GM12878 (cell line): ENCODE measurements around the gene CTNNA2. TPM values are rescaled to one million over a fixed set of nuclear protein-coding genes. Genes with fewer than 3 reads are reported as not detected.

Experiments
- ATAC-seq: fragments of 200-7000 bp; cut with Tn5 transposase; 3 replicates; pipeline ENCODE4 v1.9.1; 2020; ENCODE audit warnings: mild to moderate bottlenecking, moderate library complexity
- BruUV-seq: library from RNA; stranded (reverse); fragments of 400-500 nt; replicated peaks from 2 replicates; lab custom pipeline; 2021; lab: Mats Ljungman, UMichigan
- CTCF ChIA-PET: fragments of 300-600 bp; sonication (Branson Sonifier 250); formaldehyde crosslinking; extraction: SDS; loops from one replicate; lab custom pipeline; 2021; ENCODE audit warnings: inconsistent platforms; lab: Yijun Ruan, JAX
- POLR2A ChIA-PET: fragments of 350-600 bp; formaldehyde crosslinking; extraction: SDS; loops from one replicate; lab custom pipeline; 2021; ENCODE audit warnings: inconsistent platforms; lab: Charles Lee
- RAD21 ChIA-PET: fragments of 300-600 bp; sonication (Branson Sonifier 250); formaldehyde crosslinking; loops from one replicate; lab custom pipeline; 2023; ENCODE audit warnings: antibody characterized with exemption; ENCODE audit not compliant: unreplicated experiment; lab: Charles Lee
- SMC1A ChIA-PET: fragments of 300-600 bp; sonication (Branson Sonifier 250); formaldehyde crosslinking; loops from one replicate; lab custom pipeline; 2023; ENCODE audit not compliant: unreplicated experiment, uncharacterized antibody; lab: Charles Lee
- DNase-seq: peaks from one replicate; pipeline ENCODE4 v3.0.0-alpha.2; 2011; ENCODE audit warnings: low read depth, low spot score
- FAIRE-seq: peaks from 3 replicates; lab custom pipeline; 2011; peaks lifted over from hg19 to GRCh38; lab: Jason Lieb, UNC
- H2AFZ ChIP-seq: 2 replicates; pipeline ENCODE4 v1.6.0; 2011; ENCODE audit warnings: low read depth, low read length, control low read depth; ENCODE audit not compliant: control insufficient read depth
- H3K27ac ChIP-seq: 2 replicates; pipeline ENCODE4 v1.5.1; 2011; ENCODE audit warnings: control low read depth; ENCODE audit not compliant: control insufficient read depth, insufficient read depth
- H3K27me3 ChIP-seq, 2 experiments: replicated peaks in 1 of 2; 2 replicates each; pipeline versions ENCODE4 v1.6.0 to v1.6.1; 2011; ENCODE audit warnings: low read length in 1 of 2; ENCODE audit not compliant: control insufficient read depth in 2 of 2, insufficient read depth in 2 of 2
- H3K36me3 ChIP-seq, 2 experiments: 2 replicates each; pipeline ENCODE4 v1.5.1; 2011; ENCODE audit warnings: low read length in 1 of 2; ENCODE audit not compliant: control insufficient read depth in 2 of 2, insufficient read depth in 2 of 2
- H3K4me1 ChIP-seq: 2 replicates; pipeline ENCODE4 v1.6.1; 2011; ENCODE audit warnings: mild to moderate bottlenecking, low read length, moderate library complexity, mixed read lengths; ENCODE audit not compliant: control insufficient read depth, insufficient read depth
- H3K4me2 ChIP-seq: 2 replicates; pipeline ENCODE4 v1.6.0; 2011; ENCODE audit warnings: control low read depth; ENCODE audit not compliant: control insufficient read depth, insufficient read depth
- H3K4me3 ChIP-seq: fragments of 200-600 bp; sonication (generic); 2 replicates; pipeline ENCODE4 v1.5.1; 2016
- H3K79me2 ChIP-seq: 2 replicates; pipeline ENCODE4 v1.6.0; 2011; ENCODE audit warnings: low read length; ENCODE audit not compliant: control insufficient read depth, insufficient read depth
- H3K9ac ChIP-seq: 2 replicates; pipeline ENCODE4 v1.8.0; 2011; ENCODE audit warnings: low read length, control low read depth, mixed read lengths; ENCODE audit not compliant: control insufficient read depth, insufficient read depth
- H3K9me3 ChIP-seq: replicated peaks from 3 replicates; pipeline ENCODE4 v1.5.1; 2011; ENCODE audit warnings: mild to moderate bottlenecking, low read length; ENCODE audit not compliant: control insufficient read depth, insufficient read depth
- H4K20me1 ChIP-seq: 2 replicates; pipeline ENCODE4 v1.6.0; 2011; ENCODE audit not compliant: control insufficient read depth, insufficient read depth
- BMI1 ChIP-seq: fragments of 450-650 bp; IDR thresholded peaks from 2 replicates; pipeline ENCODE4 v1.6.1; 2016; ENCODE audit warnings: mild to moderate bottlenecking, moderate library complexity, borderline replicate concordance
- IKZF1 ChIP-seq: fragments of 450-650 bp; conservative IDR thresholded peaks from 2 replicates; pipeline ENCODE4 v1.6.1; 2017; ENCODE audit warnings: antibody characterized with exemption, mild to moderate bottlenecking
- IKZF2 ChIP-seq, 2 experiments: fragments of 450-650 bp; IDR thresholded peaks; 2 replicates each; pipeline ENCODE4 v1.6.1; 2017; ENCODE audit warnings: mild to moderate bottlenecking in 2 of 2, moderate library complexity in 2 of 2
- MEF2A ChIP-seq: IDR thresholded peaks from 2 replicates; pipeline ENCODE4 v1.6.1; 2011; ENCODE audit warnings: low read depth, mild to moderate bottlenecking, low read length, moderate library complexity; ENCODE audit not compliant: insufficient read depth
- NBN ChIP-seq: fragments of 450-650 bp; IDR thresholded peaks from 2 replicates; pipeline ENCODE4 v1.6.1; 2016
- NFXL1 ChIP-seq: fragments of 450-650 bp; IDR thresholded peaks from 2 replicates; pipeline ENCODE4 v1.6.1; 2017; ENCODE audit warnings: antibody characterized with exemption, mild to moderate bottlenecking, borderline replicate concordance
- PML ChIP-seq: IDR thresholded peaks from 2 replicates; pipeline ENCODE4 v1.6.1; 2012; ENCODE audit warnings: low read length, inconsistent platforms
- POLR2AphosphoS2 ChIP-seq: IDR thresholded peaks from 2 replicates; pipeline ENCODE4 v1.6.1; 2011; ENCODE audit warnings: low read depth, mild to moderate bottlenecking, low read length, improper control_type of control experiment, moderate library complexity
- RB1 ChIP-seq: fragments of 450-650 bp; formaldehyde crosslinking; IDR thresholded peaks from 2 replicates; pipeline ENCODE4 v1.6.1; 2017; ENCODE audit warnings: mild to moderate bottlenecking, borderline replicate concordance
- SP1 ChIP-seq: IDR thresholded peaks from one replicate; pipeline ENCODE4 v1.6.1; 2011; ENCODE audit warnings: low read depth, low read length
- SPI1 ChIP-seq: IDR thresholded peaks from 2 replicates; pipeline ENCODE4 v1.6.1; 2011; ENCODE audit warnings: low read depth, mild to moderate bottlenecking, low read length, moderate library complexity, borderline replicate concordance; ENCODE audit not compliant: insufficient read depth
- YY1 ChIP-seq: IDR thresholded peaks from 2 replicates; pipeline ENCODE4 v1.6.1; 2011; ENCODE audit warnings: low read depth, mild to moderate bottlenecking, low read length
- ZNF687 ChIP-seq: fragments of 450-650 bp; IDR thresholded peaks from 2 replicates; pipeline ENCODE4 v1.6.1; 2017; ENCODE audit warnings: mild to moderate bottlenecking, moderate library complexity
- WGBS: methylation state at CpG from one replicate; pipeline ENCODE4 v1.1.6; 2016; ENCODE audit warnings: low lambda C conversion rate; ENCODE audit not compliant: insufficient replicate concordance, insufficient coverage; ENCODE audit errors: missing lambda C conversion rate; 5-methylcytosine and 5-hydroxymethylcytosine counted together
- in situ Hi-C: fragments of 300-500 bp; cut with MboI; formaldehyde crosslinking; loops from 9 replicates; pipeline ENCODE4 v1.14.3; 2018; ENCODE audit warnings: mixed read lengths
- intact Hi-C: fragments of 100-400 bp; cut with micrococcal nuclease; formaldehyde crosslinking; loops from one replicate; pipeline ENCODE4 v1.14.2; 2022; ENCODE audit not compliant: unreplicated experiment
- polyA plus RNA-seq, 11 experiments: library from polyadenylated mRNA; depleted of rRNA in 4 of 11; unstranded in 6 of 11; stranded (reverse) in 5 of 11; fragments of >200 nt; fragmentation: Nextera tagmentation in 4 of 11; fragmentation: Illumina TruSeq in 1 of 11; extraction: Ambion mirVana in 4 of 11; extraction: Trizol in 1 of 11; gene quantifications; 1 replicate in 1 of 11; 2 replicates in 10 of 11; pipeline versions ENCODE4 v1.2.1 to v1.2.3, GENCODE V29; 2011 to 2016; ENCODE audit warnings: inconsistent platforms in 2 of 11, missing spikeins in 2 of 11, low read depth in 1 of 11
- total RNA-seq, 4 experiments: library from RNA; depleted of rRNA in 3 of 4; stranded (reverse); fragments of >200 nt in 3 of 4; fragmentation: Illumina TruSeq in 1 of 4; extraction: Trizol in 1 of 4; gene quantifications; 2 replicates each; pipeline versions ENCODE4 v1.2.1 to v1.2.3, GENCODE V29; 2013 to 2021

The CTNNA2 gene
- total and polyA plus RNA-seq, 10 of the 15 experiments (the other 5 are each of a cell fraction or from before 2014, with no cell fraction given) = 2.4 to 36.2 (median 6.6) TPM

GRCh38 chr2:80329491-80329890 is 816.6 kb downstream of the CTNNA2 start:
- POLR2A ChIA-PET = interaction anchor here (0.5 to 2.2 kb wide), 3 partner anchors 165 to 170 kb away, joined by 3 to 10 read pairs (median 4); no protein-coding TSS in a partner anchor

GRCh38 chr2:80330527-80331450 is 817.9 kb downstream of the CTNNA2 start:
- no peak overlapping the region for H3K4me3 ChIP-seq
- intact Hi-C loops = no loop called here
- in situ Hi-C loops = no loop called here
- H3K9ac ChIP-seq = no peak overlapping the region
- no peak overlapping the region for H3K4me2 ChIP-seq
- H3K79me2 ChIP-seq = no peaks in the 10 kb centered on the region
- no TSS peak for BruUV-seq
- ATAC-seq = no peak
- CTCF ChIA-PET = interaction anchor here (0.7 to 9.9 kb wide), 6 partner anchors 18 to 169 kb away, joined by 3 to 440 read pairs (median 3); no protein-coding TSS in a partner anchor
- H3K36me3 ChIP-seq = no peaks in the 10 kb centered on the region
- H3K9me3 ChIP-seq = no peaks in the 10 kb centered on the region
- DNase-seq = no peak
- no peak overlapping the region for H3K27ac ChIP-seq
- no peak for FAIRE-seq
- RAD21 ChIA-PET = interaction anchor here (0.9 to 1.7 kb wide), 4 partner anchors 9 to 199 kb away, joined by 3 to 23 read pairs (median 4); no protein-coding TSS in a partner anchor
- no peak overlapping the region for H2AFZ ChIP-seq
- no peaks in the 10 kb centered on the region for H3K27me3 ChIP-seq
- SMC1A ChIA-PET = interaction anchor here (0.9 to 8.9 kb wide), 2 partner anchors 134 to 170 kb away, joined by 4 to 530 read pairs; no protein-coding TSS in a partner anchor
- H3K4me1 ChIP-seq = no peaks in the 10 kb centered on the region; the same call in 1 of the 2 replicates
- H4K20me1 ChIP-seq = no peaks in the 10 kb centered on the region
- WGBS = 44% methylated on average over 13 of the region's 14 CpGs
- POLR2A ChIA-PET = no interaction called here
- TF ChIP-seq SP1 (no peak), POLR2AphosphoS2 (no peak), PML (no peak), BMI1 (no peak), ZNF687 (no peak), YY1 (no peak), NFXL1 (no peak)

More at GRCh38 chr2:80329491-80329890, 816.6 kb downstream of the CTNNA2 start:
- Histone ChIP-seq H4K20me1 (no peaks in the 10 kb centered on the region), H3K79me2 (no peaks in the 10 kb centered on the region), H3K4me2 (no peak overlapping the region), H3K36me3 (no peaks in the 10 kb centered on the region), H3K9ac (no peak overlapping the region), H3K27me3 (no peaks in the 10 kb centered on the region), H3K27ac (no peak overlapping the region), H3K4me1 (no peaks in the 10 kb centered on the region; the same call in 1 of the 2 replicates), H3K4me3 (no peak overlapping the region), H2AFZ (no peak overlapping the region), H3K9me3 (no peaks in the 10 kb centered on the region)
- in situ Hi-C loops = loop anchor here (5.0 kb wide), 1 partner anchor 173 kb away; no protein-coding TSS in a partner anchor
- no peak for FAIRE-seq
- SMC1A ChIA-PET = interaction anchor here (0.6 to 8.9 kb wide), 4 partner anchors 136 to 272 kb away, joined by 3 to 530 read pairs (median 4); no protein-coding TSS in a partner anchor
- no TSS peak for BruUV-seq
- no peak for DNase-seq
- no peak for TF ChIP-seq NBN
- TF ChIP-seq RB1 = no peak
- peak; percentile 51 for TF ChIP-seq IKZF1
- peak; percentile 29 to 42; a peak in 1 of 4 replicates for TF ChIP-seq IKZF2 (IDR thresholded peaks at IDR 0.05)
- TF ChIP-seq MEF2A = no peak
- peak; percentile 5; the same call in 1 of the 2 replicates for TF ChIP-seq SPI1
- RAD21 ChIA-PET = interaction anchor here (0.9 to 1.7 kb wide), 4 partner anchors 10 to 200 kb away, joined by 3 to 23 read pairs (median 4); no protein-coding TSS in a partner anchor
- WGBS = 26% methylated on average over 5 of the region's 5 CpGs
- intact Hi-C loops = loop anchor here (10.0 kb wide), 2 partner anchors 135 to 525 kb away; no protein-coding TSS in a partner anchor
- no peak; the same call in 2 of the 3 replicates for ATAC-seq
- CTCF ChIA-PET = interaction anchor here (0.9 to 9.9 kb wide), 6 partner anchors 19 to 170 kb away, joined by 3 to 440 read pairs (median 3); no protein-coding TSS in a partner anchor
